ENCODE data around the gene DDI1. TPM values are rescaled to one million over a fixed set of nuclear protein-coding genes. Genes with fewer than 3 reads are reported as not detected.

DDI1 gene
- polyA plus RNA-seq, 4 donors, result not detected

DNA sequence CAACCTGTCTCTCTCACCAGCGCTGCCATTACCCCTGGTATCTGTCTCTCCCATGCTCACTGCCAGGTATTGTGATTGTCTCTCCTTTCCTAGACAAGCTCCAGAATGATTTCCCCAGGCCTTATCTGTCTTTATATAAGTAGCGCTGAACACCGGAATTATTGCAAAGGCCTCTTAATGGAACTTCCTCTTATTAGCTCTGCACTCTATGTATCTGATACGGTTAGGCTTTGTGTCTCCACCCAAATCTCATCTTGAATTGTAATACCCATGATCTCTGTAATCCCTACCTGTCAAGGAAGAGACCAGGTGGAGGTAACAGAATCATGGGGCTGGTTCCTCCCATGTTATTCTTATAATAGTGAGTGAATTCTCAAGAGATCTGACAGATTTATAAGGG, 39.3 kb downstream of the DDI1 start:
- no peak for DNase-seq (ENCODE audit: low read depth in 4 of 4, low spot score in 3 of 4)

DNA sequence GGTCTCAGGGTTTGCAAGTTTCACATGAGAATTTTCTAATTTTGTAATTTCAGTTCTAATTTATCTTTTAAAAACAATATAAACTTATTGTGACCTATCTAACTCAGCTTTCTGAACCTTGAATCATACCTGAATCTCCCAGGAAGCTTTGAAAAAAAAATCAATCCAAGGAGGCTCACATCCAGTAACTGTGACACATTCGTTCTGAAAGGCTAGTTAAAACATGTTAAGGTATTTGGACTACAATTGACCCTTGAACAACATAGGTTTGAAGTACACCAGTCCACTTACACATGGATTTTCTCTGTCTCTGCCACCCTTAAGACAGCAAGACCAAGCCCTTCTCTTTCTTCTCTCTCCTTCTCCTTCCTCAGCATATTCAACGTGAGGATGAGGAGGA, 40.0 kb downstream of the DDI1 start:
- no peak for DNase-seq (ENCODE audit: low read depth in 4 of 4, low spot score in 3 of 4)

DNA sequence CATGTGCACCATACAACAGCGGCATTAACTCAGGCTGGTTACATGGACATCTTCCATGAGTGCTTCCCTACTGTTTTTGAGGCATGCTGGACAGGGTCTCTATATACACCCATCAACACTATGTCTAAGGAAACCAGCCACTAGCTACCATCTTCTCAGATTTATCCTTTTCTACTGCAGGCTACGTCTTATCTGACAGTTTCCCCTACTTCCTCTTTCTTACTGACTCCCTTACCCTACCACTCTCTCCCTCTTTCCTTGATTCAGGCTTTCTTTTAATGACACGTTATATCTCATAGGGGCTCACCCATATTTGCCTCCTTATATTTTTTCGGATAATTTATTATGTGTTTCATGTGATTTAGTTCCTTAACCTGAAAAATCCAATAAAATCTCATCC, 41.8 kb downstream of the DDI1 start:
- DNase-seq (ENCODE audit: low read depth in 4 of 4, low spot score in 3 of 4), result no peak

DNA sequence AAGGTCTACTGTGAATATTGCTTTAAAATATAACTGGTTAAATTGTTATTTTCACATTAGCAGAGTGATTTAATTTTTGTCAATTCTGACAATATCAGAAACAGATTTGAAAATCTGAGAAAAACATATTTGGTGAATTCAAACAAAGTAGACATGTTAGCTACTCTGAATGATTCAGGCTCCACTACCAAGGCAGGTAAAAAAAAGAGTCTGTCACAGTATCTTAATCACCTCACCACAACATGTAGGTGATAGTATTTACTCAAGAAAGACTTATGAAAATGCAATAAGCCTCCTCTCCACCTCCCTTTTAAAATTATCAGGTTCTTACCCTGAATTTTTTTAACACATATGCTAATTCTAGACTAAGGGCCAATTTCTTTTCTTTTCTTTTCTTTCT, 42.6 kb downstream of the DDI1 start:
- no peak for DNase-seq (ENCODE audit: low read depth in 4 of 4, low spot score in 3 of 4)

DNA sequence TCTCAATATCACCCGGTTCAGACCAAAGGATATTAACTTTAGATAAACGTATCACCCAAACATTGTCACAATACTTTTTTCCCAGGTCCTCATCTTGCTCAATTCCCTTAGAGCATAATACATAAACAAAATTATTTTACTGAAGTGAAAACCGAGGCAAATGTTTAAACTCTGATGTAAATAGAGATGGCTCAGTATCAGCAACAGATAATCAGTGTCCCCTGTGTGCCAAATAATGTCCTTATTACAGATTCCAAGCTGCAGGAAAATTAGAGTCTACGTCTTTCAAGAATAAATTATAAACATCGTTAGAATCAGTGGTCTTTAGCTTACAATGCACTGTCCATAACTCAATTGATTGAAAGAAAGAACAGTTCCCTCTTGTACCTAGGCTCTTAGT, 50.2 kb downstream of the DDI1 start:
- DNase-seq (ENCODE audit: low read depth in 4 of 4, low spot score in 3 of 4), result no peak

Other genes with a start within 250 kb of the DDI1 start
- gene PDGFD, start 127.5 kb downstream of the DDI1 start, polyA plus RNA-seq (ENCODE audit: insufficient read length in 4 of 4), result 10 to 100 TPM; 20.7 to 84.9 (median 36.6) TPM

Measured in left renal pelvis (tissue), 4 donors.